Panc1 (cell line): ENCODE measurements around the gene SRBD1. TPM values are rescaled to one million over a fixed set of nuclear protein-coding genes. Genes with fewer than 3 reads are reported as not detected.

ENCODE experiments used
- ATAC-seq: fragments of 200-7000 bp; cut with Tn5 transposase; 2 replicates; pipeline ENCODE4 v1.9.1; 2020; ENCODE audit warnings: mild to moderate bottlenecking, moderate library complexity
- BruUV-seq: library from RNA; stranded (reverse); fragments of 400-500 nt; replicated peaks from 2 replicates; lab custom pipeline; 2021; lab: Mats Ljungman, UMichigan
- CTCF ChIA-PET: fragments of 300-600 bp; sonication (Branson Sonifier 250); formaldehyde crosslinking; loops from one replicate; lab custom pipeline; 2022; ENCODE audit warnings: antibody characterized with exemption; lab: Charles Lee
- POLR2A ChIA-PET: fragments of 300-600 bp; sonication (Branson Sonifier 250); formaldehyde crosslinking; loops from one replicate; lab custom pipeline; 2022; ENCODE audit warnings: antibody characterized with exemption; lab: Charles Lee
- DNase-seq: peaks from one replicate; pipeline ENCODE4 v3.0.0-alpha.2; 2010; ENCODE audit warnings: low read depth, low spot score
- H3K27ac ChIP-seq: 2 replicates; pipeline ENCODE4 v1.5.1; 2011; ENCODE audit warnings: mild to moderate bottlenecking, low read length, inconsistent platforms
- H3K27me3 ChIP-seq: fragments of 200-500 bp; sonication (Bioruptor generic); 2 replicates; pipeline ENCODE4 v1.6.0; 2014; ENCODE audit warnings: low read length, inconsistent platforms; ENCODE audit not compliant: control insufficient read depth, insufficient read depth
- H3K36me3 ChIP-seq: fragments of 200-500 bp; sonication (Bioruptor generic); 2 replicates; pipeline ENCODE4 v1.5.1; 2014; ENCODE audit warnings: inconsistent platforms, mild to moderate bottlenecking, low read length, moderate library complexity; ENCODE audit not compliant: control insufficient read depth, insufficient read depth
- H3K4me1 ChIP-seq: 2 replicates; pipeline ENCODE4 v1.5.1; 2011; ENCODE audit warnings: inconsistent platforms, mild to moderate bottlenecking, low read length, moderate library complexity; ENCODE audit not compliant: control insufficient read depth, insufficient read depth
- H3K4me3 ChIP-seq, 2 experiments: 2 replicates each; pipeline ENCODE4 v1.5.1; 2011 to 2012; ENCODE audit warnings: low read depth in 2 of 2, low read length in 2 of 2, mild to moderate bottlenecking in 2 of 2, inconsistent platforms in 1 of 2, moderate library complexity in 1 of 2
- H3K9me3 ChIP-seq: fragments of 200-500 bp; sonication (Bioruptor generic); 2 replicates; pipeline ENCODE4 v1.5.1; 2014; ENCODE audit warnings: low read depth, mild to moderate bottlenecking, inconsistent platforms, low read length, moderate library complexity; ENCODE audit not compliant: control insufficient read depth, insufficient read depth
- POLR2AphosphoS5 ChIP-seq: IDR thresholded peaks from 2 replicates; pipeline ENCODE4 v1.6.1; 2012; ENCODE audit warnings: mild to moderate bottlenecking, low read depth, low read length, moderate library complexity
- SIN3A ChIP-seq: IDR thresholded peaks from 2 replicates; pipeline ENCODE4 v1.6.1; 2012; ENCODE audit warnings: low read depth, mild to moderate bottlenecking, low read length, moderate library complexity, borderline replicate concordance; ENCODE audit not compliant: insufficient read depth
- TCF7L2 ChIP-seq: IDR thresholded peaks from 2 replicates; pipeline ENCODE4 v1.6.1; 2011; ENCODE audit warnings: mild to moderate bottlenecking, low read depth, low read length, inconsistent platforms
- in situ Hi-C: cut with HindIII; loops from 2 replicates; pipeline ENCODE4 v1.10.0; 2016; ENCODE audit warnings: low sequenced_read_pairs, low pct_unique_long_range_greater_than_20kb
- intact Hi-C: fragments of 100-400 bp; cut with micrococcal nuclease; formaldehyde crosslinking; loops from one replicate; pipeline ENCODE4 v1.10.0; 2022; ENCODE audit not compliant: unreplicated experiment
- total RNA-seq: library from RNA; stranded (reverse); gene quantifications from one replicate; pipeline ENCODE4 v1.2.1, GENCODE V29; 2021; ENCODE audit not compliant: unreplicated experiment
- TF ChIP-seq, protein P1 (sequence below): fragments of 450-650 bp; IDR thresholded peaks from 2 replicates; pipeline ENCODE4 v1.5.1; 2017; ENCODE audit warnings: mild to moderate bottlenecking
- TF ChIP-seq, protein P2 (sequence below), 2 experiments: IDR thresholded peaks; 2 replicates each; pipeline ENCODE4 v1.6.1; 2011 to 2012; ENCODE audit warnings: low read depth in 2 of 2, control low read depth in 1 of 2, low read length in 1 of 2, mild to moderate bottlenecking in 1 of 2, moderate library complexity in 1 of 2; ENCODE audit not compliant: insufficient read depth in 1 of 2

SRBD1 gene
- total RNA-seq, 1 experiment from 2014 or later = 9.7 TPM

DNA sequence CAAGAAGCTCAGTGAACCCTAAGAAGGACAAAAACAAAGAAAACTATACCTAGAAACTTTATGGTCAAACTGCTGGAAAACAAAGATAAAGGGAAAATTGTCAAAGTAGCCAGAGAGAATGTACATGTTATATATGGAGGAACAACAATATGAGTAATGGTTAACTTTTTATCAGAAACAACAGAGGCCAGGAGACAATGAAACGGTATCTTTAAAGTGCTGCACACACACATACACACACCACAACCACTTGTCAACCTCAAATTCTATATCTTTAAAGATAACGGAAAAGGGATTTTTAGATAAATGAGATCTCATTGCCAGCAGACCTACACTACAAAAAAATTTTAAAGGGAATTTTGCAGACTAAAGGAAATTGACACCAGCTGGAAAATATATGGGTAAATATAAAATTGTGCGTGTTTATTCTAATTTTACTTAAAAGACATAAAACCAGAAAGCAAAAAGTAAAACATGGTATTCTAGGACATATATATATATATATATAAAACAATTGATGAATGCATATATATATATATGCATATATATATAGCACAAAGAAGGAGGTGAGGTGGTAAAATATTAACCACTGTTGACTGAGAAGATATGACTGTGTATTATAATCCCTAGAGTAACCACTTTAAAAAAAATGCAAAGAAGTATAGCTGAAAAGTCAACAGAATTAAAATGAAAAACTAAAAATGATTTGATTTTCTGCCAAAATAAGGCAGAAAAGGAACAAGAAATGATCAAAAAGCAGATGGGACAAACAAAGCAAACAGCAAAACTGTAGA is 172.0 kb downstream of the SRBD1 start:
- Histone ChIP-seq H3K4me1 (no peaks in the 10 kb centered on the region), H3K4me3 (no peak overlapping the region), H3K9me3 (no peaks in the 10 kb centered on the region), H3K36me3 (no peaks in the 10 kb centered on the region), H3K27ac (no peak overlapping the region), H3K27me3 (no peaks in the 10 kb centered on the region)
- no peak for TF ChIP-seq SIN3A
- no peak for TF ChIP-seq TCF7L2
- TF ChIP-seq, protein P1, sequence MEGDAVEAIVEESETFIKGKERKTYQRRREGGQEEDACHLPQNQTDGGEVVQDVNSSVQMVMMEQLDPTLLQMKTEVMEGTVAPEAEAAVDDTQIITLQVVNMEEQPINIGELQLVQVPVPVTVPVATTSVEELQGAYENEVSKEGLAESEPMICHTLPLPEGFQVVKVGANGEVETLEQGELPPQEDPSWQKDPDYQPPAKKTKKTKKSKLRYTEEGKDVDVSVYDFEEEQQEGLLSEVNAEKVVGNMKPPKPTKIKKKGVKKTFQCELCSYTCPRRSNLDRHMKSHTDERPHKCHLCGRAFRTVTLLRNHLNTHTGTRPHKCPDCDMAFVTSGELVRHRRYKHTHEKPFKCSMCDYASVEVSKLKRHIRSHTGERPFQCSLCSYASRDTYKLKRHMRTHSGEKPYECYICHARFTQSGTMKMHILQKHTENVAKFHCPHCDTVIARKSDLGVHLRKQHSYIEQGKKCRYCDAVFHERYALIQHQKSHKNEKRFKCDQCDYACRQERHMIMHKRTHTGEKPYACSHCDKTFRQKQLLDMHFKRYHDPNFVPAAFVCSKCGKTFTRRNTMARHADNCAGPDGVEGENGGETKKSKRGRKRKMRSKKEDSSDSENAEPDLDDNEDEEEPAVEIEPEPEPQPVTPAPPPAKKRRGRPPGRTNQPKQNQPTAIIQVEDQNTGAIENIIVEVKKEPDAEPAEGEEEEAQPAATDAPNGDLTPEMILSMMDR = no peak
- TF ChIP-seq, protein P2, sequence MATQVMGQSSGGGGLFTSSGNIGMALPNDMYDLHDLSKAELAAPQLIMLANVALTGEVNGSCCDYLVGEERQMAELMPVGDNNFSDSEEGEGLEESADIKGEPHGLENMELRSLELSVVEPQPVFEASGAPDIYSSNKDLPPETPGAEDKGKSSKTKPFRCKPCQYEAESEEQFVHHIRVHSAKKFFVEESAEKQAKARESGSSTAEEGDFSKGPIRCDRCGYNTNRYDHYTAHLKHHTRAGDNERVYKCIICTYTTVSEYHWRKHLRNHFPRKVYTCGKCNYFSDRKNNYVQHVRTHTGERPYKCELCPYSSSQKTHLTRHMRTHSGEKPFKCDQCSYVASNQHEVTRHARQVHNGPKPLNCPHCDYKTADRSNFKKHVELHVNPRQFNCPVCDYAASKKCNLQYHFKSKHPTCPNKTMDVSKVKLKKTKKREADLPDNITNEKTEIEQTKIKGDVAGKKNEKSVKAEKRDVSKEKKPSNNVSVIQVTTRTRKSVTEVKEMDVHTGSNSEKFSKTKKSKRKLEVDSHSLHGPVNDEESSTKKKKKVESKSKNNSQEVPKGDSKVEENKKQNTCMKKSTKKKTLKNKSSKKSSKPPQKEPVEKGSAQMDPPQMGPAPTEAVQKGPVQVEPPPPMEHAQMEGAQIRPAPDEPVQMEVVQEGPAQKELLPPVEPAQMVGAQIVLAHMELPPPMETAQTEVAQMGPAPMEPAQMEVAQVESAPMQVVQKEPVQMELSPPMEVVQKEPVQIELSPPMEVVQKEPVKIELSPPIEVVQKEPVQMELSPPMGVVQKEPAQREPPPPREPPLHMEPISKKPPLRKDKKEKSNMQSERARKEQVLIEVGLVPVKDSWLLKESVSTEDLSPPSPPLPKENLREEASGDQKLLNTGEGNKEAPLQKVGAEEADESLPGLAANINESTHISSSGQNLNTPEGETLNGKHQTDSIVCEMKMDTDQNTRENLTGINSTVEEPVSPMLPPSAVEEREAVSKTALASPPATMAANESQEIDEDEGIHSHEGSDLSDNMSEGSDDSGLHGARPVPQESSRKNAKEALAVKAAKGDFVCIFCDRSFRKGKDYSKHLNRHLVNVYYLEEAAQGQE (IDR thresholded peaks at IDR 0.05; ENCODE audit: insufficient read depth in 1 of 2, low read depth in 2 of 2, low read length in 1 of 2) = no peak
- TF ChIP-seq POLR2AphosphoS5 = no peak
- in situ Hi-C loops = no loop called here
- intact Hi-C loops = no loop called here
- no peak for DNase-seq
- POLR2A ChIA-PET = no interaction called here
- no peak for ATAC-seq
- CTCF ChIA-PET = no interaction called here
- BruUV-seq = no TSS peak

DNA sequence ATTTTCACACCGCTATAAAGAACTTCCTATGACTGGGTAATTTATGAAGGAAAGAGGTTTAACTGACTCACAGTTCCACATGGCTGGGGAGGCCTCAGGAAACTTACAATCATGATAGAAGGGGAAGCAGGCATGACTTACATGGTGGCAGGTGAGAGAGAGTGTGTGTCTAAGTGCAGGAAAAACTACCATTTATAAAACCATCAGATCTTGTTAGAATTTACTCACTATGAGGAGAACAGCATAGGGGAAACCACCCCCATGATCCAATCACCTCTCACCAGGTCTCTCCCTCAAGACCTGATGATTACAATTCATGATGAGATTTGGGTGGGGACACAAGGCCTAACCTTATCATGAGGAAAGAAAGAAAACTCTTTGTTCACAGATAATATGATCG is 174.6 kb downstream of the SRBD1 start:
- Histone ChIP-seq H3K27me3 (no peaks in the 10 kb centered on the region), H3K36me3 (no peaks in the 10 kb centered on the region), H3K4me3 (no peak overlapping the region), H3K27ac (no peak overlapping the region), H3K9me3 (no peaks in the 10 kb centered on the region), H3K4me1 (no peaks in the 10 kb centered on the region)
- ChIA-PET POLR2A (interaction anchor here (0.7 kb wide), 1 partner anchor 761 kb away, joined by 3 read pairs; no protein-coding TSS in a partner anchor), CTCF (no interaction called here)
- intact Hi-C loops (no loop called here), in situ Hi-C loops (no loop called here)
- no peak for DNase-seq
- BruUV-seq = no TSS peak
- TF ChIP-seq, protein P1 = no peak
- no peak for TF ChIP-seq TCF7L2
- TF ChIP-seq SIN3A = no peak
- TF ChIP-seq, protein P2 (IDR thresholded peaks at IDR 0.05; ENCODE audit: insufficient read depth in 1 of 2, low read depth in 2 of 2, low read length in 1 of 2) = no peak
- no peak for TF ChIP-seq POLR2AphosphoS5
- ATAC-seq = no peak
